GM23338 (cell line): ENCODE results near the gene FLOT1.

Experiments
- EZH2 ChIP-seq: fragments of 200-600 bp; sonication (generic); IDR thresholded peaks from one replicate; pipeline ENCODE4 v1.8.0; 2017; ENCODE audit warnings: antibody characterized with exemption, mild to moderate bottlenecking, low read depth; ENCODE audit not compliant: unreplicated experiment
- EZH2phosphoT487 ChIP-seq: fragments of 200-600 bp; sonication (generic); IDR thresholded peaks from one replicate; pipeline ENCODE4 v1.8.1; 2018; ENCODE audit warnings: antibody characterized with exemption; ENCODE audit not compliant: unreplicated experiment
- ZNF114 ChIP-seq: fragments of 250-450 bp; sonication (Bioruptor Pico); IDR thresholded peaks from 2 replicates; pipeline ENCODE4 v1.5.0; 2020; ENCODE audit warnings: mild to moderate bottlenecking, moderate library complexity
- ZNF331 ChIP-seq: fragments of 250-450 bp; sonication (Bioruptor Pico); IDR thresholded peaks from 2 replicates; pipeline ENCODE4 v1.5.0; 2020; ENCODE audit warnings: low read depth, mild to moderate bottlenecking, moderate library complexity
- TF ChIP-seq, protein P1 (sequence below), 2 experiments: fragments of 200-600 bp in 1 of 2; sonication (generic) in 1 of 2; conservative IDR thresholded peaks; 2 replicates each; pipeline versions ENCODE4 v1.5.1 to v1.6.1; 2016 to 2017; ENCODE audit warnings: antibody characterized with exemption in 2 of 2, low read depth in 2 of 2, mild to moderate bottlenecking in 2 of 2, moderate library complexity in 1 of 2
- TF ChIP-seq, protein P2 (sequence below): IDR thresholded peaks from one replicate; pipeline ENCODE4 v1.6.1; 2018; ENCODE audit warnings: antibody characterized with exemption; ENCODE audit not compliant: unreplicated experiment

DNA sequence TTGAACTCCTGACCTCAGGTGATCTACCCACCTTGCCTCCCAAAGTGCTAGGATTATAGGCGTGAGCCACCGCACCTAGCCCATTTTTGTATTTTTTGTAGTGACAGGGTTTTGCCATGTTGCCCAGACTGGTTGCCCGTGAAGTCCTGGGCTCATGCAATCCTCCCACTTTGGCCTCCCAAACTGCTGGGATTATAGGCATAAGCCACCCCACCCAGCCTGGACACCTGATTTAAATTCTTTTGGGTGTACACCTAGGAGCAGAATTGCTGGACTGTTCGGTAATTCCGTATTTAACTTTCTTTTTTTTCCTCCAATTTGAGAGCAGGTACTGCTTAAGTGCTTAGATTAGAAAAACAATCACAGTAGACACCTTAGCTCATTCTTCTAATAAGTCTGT lies 46.1 kb downstream of the FLOT1 start:
- TF ChIP-seq, protein P1, sequence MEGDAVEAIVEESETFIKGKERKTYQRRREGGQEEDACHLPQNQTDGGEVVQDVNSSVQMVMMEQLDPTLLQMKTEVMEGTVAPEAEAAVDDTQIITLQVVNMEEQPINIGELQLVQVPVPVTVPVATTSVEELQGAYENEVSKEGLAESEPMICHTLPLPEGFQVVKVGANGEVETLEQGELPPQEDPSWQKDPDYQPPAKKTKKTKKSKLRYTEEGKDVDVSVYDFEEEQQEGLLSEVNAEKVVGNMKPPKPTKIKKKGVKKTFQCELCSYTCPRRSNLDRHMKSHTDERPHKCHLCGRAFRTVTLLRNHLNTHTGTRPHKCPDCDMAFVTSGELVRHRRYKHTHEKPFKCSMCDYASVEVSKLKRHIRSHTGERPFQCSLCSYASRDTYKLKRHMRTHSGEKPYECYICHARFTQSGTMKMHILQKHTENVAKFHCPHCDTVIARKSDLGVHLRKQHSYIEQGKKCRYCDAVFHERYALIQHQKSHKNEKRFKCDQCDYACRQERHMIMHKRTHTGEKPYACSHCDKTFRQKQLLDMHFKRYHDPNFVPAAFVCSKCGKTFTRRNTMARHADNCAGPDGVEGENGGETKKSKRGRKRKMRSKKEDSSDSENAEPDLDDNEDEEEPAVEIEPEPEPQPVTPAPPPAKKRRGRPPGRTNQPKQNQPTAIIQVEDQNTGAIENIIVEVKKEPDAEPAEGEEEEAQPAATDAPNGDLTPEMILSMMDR (conservative IDR thresholded peaks at IDR 0.05; ENCODE audit: low read depth in 2 of 2), result no peak
- TF ChIP-seq, protein P2, sequence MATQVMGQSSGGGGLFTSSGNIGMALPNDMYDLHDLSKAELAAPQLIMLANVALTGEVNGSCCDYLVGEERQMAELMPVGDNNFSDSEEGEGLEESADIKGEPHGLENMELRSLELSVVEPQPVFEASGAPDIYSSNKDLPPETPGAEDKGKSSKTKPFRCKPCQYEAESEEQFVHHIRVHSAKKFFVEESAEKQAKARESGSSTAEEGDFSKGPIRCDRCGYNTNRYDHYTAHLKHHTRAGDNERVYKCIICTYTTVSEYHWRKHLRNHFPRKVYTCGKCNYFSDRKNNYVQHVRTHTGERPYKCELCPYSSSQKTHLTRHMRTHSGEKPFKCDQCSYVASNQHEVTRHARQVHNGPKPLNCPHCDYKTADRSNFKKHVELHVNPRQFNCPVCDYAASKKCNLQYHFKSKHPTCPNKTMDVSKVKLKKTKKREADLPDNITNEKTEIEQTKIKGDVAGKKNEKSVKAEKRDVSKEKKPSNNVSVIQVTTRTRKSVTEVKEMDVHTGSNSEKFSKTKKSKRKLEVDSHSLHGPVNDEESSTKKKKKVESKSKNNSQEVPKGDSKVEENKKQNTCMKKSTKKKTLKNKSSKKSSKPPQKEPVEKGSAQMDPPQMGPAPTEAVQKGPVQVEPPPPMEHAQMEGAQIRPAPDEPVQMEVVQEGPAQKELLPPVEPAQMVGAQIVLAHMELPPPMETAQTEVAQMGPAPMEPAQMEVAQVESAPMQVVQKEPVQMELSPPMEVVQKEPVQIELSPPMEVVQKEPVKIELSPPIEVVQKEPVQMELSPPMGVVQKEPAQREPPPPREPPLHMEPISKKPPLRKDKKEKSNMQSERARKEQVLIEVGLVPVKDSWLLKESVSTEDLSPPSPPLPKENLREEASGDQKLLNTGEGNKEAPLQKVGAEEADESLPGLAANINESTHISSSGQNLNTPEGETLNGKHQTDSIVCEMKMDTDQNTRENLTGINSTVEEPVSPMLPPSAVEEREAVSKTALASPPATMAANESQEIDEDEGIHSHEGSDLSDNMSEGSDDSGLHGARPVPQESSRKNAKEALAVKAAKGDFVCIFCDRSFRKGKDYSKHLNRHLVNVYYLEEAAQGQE, result no peak
- TF ChIP-seq EZH2phosphoT487 (no peak), ZNF114 (CRISPR knock-in tag) (no peak), EZH2 (no peak), ZNF331 (no peak)
